Measurements from ENCODE around the gene ARHGEF5. TPM values are rescaled to one million over a fixed set of nuclear protein-coding genes. Genes with fewer than 3 reads are reported as not detected.
A peak's percentile ranks its signal among the peaks of the same experiment; 100 is the strongest.
"Not testable (repeated sequence)": the region's sequence is repeated elsewhere in the genome, so short reads cannot be mapped to it uniquely, and the experiment has no call there.

Gene ARHGEF5
- total and polyA plus RNA-seq, 2 experiments from 2014 or later: 10.2 to 27.1 TPM

GRCh38 chr7:144321677-144322206 is 33.5 kb upstream of the ARHGEF5 start:
- H4K20me1 ChIP-seq (replicated peaks; ENCODE audit: insufficient read depth); H3K4me1 ChIP-seq (ENCODE audit: insufficient read depth); ATAC-seq; H2AFZ ChIP-seq; H3K4me3 Mint-ChIP-seq; H3K9me3 Mint-ChIP-seq; H3K27me3 Mint-ChIP-seq (ENCODE audit: insufficient read depth, low read depth, poor library complexity); H3K9me2 ChIP-seq (ENCODE audit: insufficient read depth); H3K4me3 ChIP-seq; H3F3A ChIP-seq (replicated peaks; ENCODE audit: low read depth); H3K27ac Mint-ChIP-seq; H3K36me3 Mint-ChIP-seq (ENCODE audit: low read depth); H3K36me3 ChIP-seq (ENCODE audit: insufficient read depth); H3K27me3 ChIP-seq (ENCODE audit: insufficient read depth); H3K4me2 ChIP-seq; H3K4me1 Mint-ChIP-seq; H3K27ac ChIP-seq (ENCODE audit: low read depth); H3K79me2 ChIP-seq (replicated peaks; ENCODE audit: insufficient read depth): not testable (repeated sequence)
- DNase-seq (ENCODE audit: low spot score): peak; percentile 0

GRCh38 chr7:144323359-144323758 is 31.8 kb upstream of the ARHGEF5 start:
- not testable (repeated sequence) for H3K9me3 Mint-ChIP-seq; H4K20me1 ChIP-seq (replicated peaks; ENCODE audit: insufficient read depth); H2AFZ ChIP-seq; H3K79me2 ChIP-seq (replicated peaks; ENCODE audit: insufficient read depth); H3K4me1 Mint-ChIP-seq; ATAC-seq; H3F3A ChIP-seq (replicated peaks; ENCODE audit: low read depth); H3K36me3 ChIP-seq (ENCODE audit: insufficient read depth); H3K4me2 ChIP-seq; H3K27me3 ChIP-seq (ENCODE audit: insufficient read depth); DNase-seq (ENCODE audit: low spot score); H3K4me3 Mint-ChIP-seq; H3K9me2 ChIP-seq (ENCODE audit: insufficient read depth); H3K27me3 Mint-ChIP-seq (ENCODE audit: insufficient read depth, low read depth, poor library complexity); H3K4me3 ChIP-seq; H3K36me3 Mint-ChIP-seq (ENCODE audit: low read depth); H3K27ac ChIP-seq (ENCODE audit: low read depth); H3K4me1 ChIP-seq (ENCODE audit: insufficient read depth); H3K27ac Mint-ChIP-seq

- H3K4me1 Mint-ChIP-seq; H3K4me2 ChIP-seq; H3K9me2 ChIP-seq (ENCODE audit: insufficient read depth); H3K36me3 Mint-ChIP-seq (ENCODE audit: low read depth); H3K4me3 Mint-ChIP-seq; H3K27me3 ChIP-seq (ENCODE audit: insufficient read depth); H3F3A ChIP-seq (replicated peaks; ENCODE audit: low read depth); H3K4me1 ChIP-seq (ENCODE audit: insufficient read depth); H3K27me3 Mint-ChIP-seq (ENCODE audit: insufficient read depth, low read depth, poor library complexity); H3K4me3 ChIP-seq; H3K27ac ChIP-seq (ENCODE audit: low read depth); ATAC-seq; H3K79me2 ChIP-seq (replicated peaks; ENCODE audit: insufficient read depth); DNase-seq (ENCODE audit: low spot score); H3K27ac Mint-ChIP-seq; H4K20me1 ChIP-seq (replicated peaks; ENCODE audit: insufficient read depth); H3K36me3 ChIP-seq (ENCODE audit: insufficient read depth); H2AFZ ChIP-seq; H3K9me3 Mint-ChIP-seq: not testable (repeated sequence)
Observed at GRCh38 chr7:144325868-144326267, 29.3 kb upstream of the ARHGEF5 start.

GRCh38 chr7:144330044-144330443 is 25.2 kb upstream of the ARHGEF5 start:
- H3K36me3 ChIP-seq (ENCODE audit: insufficient read depth); H3K9me2 ChIP-seq (ENCODE audit: insufficient read depth); H3K27ac ChIP-seq (ENCODE audit: low read depth); H3F3A ChIP-seq (replicated peaks; ENCODE audit: low read depth); H3K79me2 ChIP-seq (replicated peaks; ENCODE audit: insufficient read depth); H3K27ac Mint-ChIP-seq; H4K20me1 ChIP-seq (replicated peaks; ENCODE audit: insufficient read depth); H3K4me3 Mint-ChIP-seq; H3K4me2 ChIP-seq; ATAC-seq; H2AFZ ChIP-seq; H3K27me3 ChIP-seq (ENCODE audit: insufficient read depth); H3K4me1 Mint-ChIP-seq; DNase-seq (ENCODE audit: low spot score); H3K9me3 Mint-ChIP-seq; H3K4me1 ChIP-seq (ENCODE audit: insufficient read depth); H3K36me3 Mint-ChIP-seq (ENCODE audit: low read depth); H3K4me3 ChIP-seq; H3K27me3 Mint-ChIP-seq (ENCODE audit: insufficient read depth, low read depth, poor library complexity): not testable (repeated sequence)

- H3K36me3 Mint-ChIP-seq (ENCODE audit: low read depth); H3F3A ChIP-seq (replicated peaks; ENCODE audit: low read depth); H3K9me2 ChIP-seq (ENCODE audit: insufficient read depth); H4K20me1 ChIP-seq (replicated peaks; ENCODE audit: insufficient read depth); H3K4me1 Mint-ChIP-seq; DNase-seq (ENCODE audit: low spot score); H3K4me3 ChIP-seq; H3K27ac ChIP-seq (ENCODE audit: low read depth); H3K9me3 Mint-ChIP-seq; H3K4me3 Mint-ChIP-seq; H3K79me2 ChIP-seq (replicated peaks; ENCODE audit: insufficient read depth); H2AFZ ChIP-seq; H3K27me3 ChIP-seq (ENCODE audit: insufficient read depth); H3K27me3 Mint-ChIP-seq (ENCODE audit: insufficient read depth, low read depth, poor library complexity); H3K36me3 ChIP-seq (ENCODE audit: insufficient read depth); H3K4me2 ChIP-seq; H3K4me1 ChIP-seq (ENCODE audit: insufficient read depth): not testable (repeated sequence)
- peak; percentile 42 for ATAC-seq
- peak overlapping the region; percentile 36; the same call in 1 of the 2 replicates for H3K27ac Mint-ChIP-seq
Observed at GRCh38 chr7:144331221-144331995, 23.8 kb upstream of the ARHGEF5 start.

GRCh38 chr7:144331996-144332288 is 23.3 kb upstream of the ARHGEF5 start:
- not testable (repeated sequence) for H3K9me2 ChIP-seq (ENCODE audit: insufficient read depth); H3K27me3 Mint-ChIP-seq (ENCODE audit: insufficient read depth, low read depth, poor library complexity); H3K4me1 ChIP-seq (ENCODE audit: insufficient read depth); H4K20me1 ChIP-seq (replicated peaks; ENCODE audit: insufficient read depth); H3K36me3 ChIP-seq (ENCODE audit: insufficient read depth); H3K79me2 ChIP-seq (replicated peaks; ENCODE audit: insufficient read depth); DNase-seq (ENCODE audit: low spot score); H3K4me3 Mint-ChIP-seq; H3K4me1 Mint-ChIP-seq; H3F3A ChIP-seq (replicated peaks; ENCODE audit: low read depth); H2AFZ ChIP-seq; H3K9me3 Mint-ChIP-seq; H3K4me2 ChIP-seq; H3K27me3 ChIP-seq (ENCODE audit: insufficient read depth); H3K27ac ChIP-seq (ENCODE audit: low read depth); H3K4me3 ChIP-seq
- H3K36me3 Mint-ChIP-seq (ENCODE audit: low read depth): peaks cover 12% of the 10 kb centered on the region
- peak; percentile 22; the same call in 1 of the 3 replicates for ATAC-seq
- H3K27ac Mint-ChIP-seq: peak overlapping the region; percentile 36; the same call in 1 of the 2 replicates

All from GM23338 (cell line).